ENCODE data around the gene TBC1D1.

TBC1D1 gene

GRCh38 chr4:38160487-38161207, 269.8 kb downstream of the TBC1D1 start:
- peak; percentile 79 for DNase-seq

- peak; percentile 18 for DNase-seq
These were observed 270.6 kb downstream of the TBC1D1 start for GRCh38 chr4:38161208-38162113.

- DNase-seq: no peak
These were observed 271.4 kb downstream of the TBC1D1 start for GRCh38 chr4:38162240-38162784.

DNA sequence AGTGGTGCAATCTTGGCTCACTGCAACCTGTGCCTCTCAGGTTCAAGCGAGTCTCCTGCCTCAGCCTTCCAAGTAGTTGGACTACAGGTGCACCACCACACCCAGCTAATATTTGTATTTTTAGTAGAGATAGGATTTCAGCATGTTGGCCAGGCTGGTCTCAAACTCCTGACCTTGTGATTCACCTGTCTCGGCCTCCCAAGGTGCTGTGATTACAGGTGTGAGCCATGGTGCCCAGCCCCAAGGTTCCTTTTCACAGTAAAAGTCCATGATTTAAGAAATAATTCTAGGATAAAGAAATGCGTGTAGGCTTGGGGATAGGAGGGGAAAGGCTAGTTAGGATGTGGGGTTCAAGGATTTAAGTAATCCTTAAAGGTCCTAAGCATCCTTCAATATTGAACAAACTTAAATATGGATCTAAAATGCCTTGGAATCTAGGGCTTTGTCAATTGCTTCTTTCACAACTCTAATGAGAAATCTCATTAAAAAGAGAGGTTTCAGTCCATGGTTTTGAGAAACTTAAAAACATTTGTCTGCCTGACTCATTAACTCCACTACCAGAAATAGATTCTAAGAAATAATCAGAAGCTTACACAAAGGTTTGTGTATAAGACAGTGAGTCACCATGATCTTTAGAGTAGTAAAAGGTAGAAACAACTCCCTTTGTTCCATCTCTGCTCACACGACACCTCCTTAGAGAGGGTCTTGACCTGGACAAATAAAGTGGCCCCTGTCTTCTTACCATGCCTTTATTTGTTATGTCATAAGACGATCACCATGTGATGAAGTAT, 272.5 kb downstream of the TBC1D1 start:
- DNase-seq: no peak

DNA sequence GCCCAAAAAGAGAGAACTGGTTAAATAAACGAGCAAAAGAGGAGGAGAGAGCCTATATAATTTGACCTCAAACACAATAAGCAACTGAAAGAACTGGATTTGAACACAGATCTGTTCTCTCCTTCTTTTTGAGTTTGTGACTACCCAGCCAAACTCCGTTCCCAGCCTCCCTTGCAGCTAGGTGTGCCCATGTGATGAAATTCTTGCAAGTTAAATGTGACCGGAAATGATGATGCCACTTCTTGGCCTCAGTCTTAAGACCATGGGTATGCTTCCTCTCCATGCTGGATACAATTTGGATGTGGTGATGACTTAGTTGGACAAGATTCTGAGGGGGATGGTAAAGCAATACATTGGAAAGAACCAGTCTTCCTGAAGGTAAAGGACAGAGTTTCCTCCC, 273.5 kb downstream of the TBC1D1 start:
- DNase-seq: no peak

GRCh38 chr4:38166082-38166481, 275.2 kb downstream of the TBC1D1 start:
- DNase-seq: no peak

DNA sequence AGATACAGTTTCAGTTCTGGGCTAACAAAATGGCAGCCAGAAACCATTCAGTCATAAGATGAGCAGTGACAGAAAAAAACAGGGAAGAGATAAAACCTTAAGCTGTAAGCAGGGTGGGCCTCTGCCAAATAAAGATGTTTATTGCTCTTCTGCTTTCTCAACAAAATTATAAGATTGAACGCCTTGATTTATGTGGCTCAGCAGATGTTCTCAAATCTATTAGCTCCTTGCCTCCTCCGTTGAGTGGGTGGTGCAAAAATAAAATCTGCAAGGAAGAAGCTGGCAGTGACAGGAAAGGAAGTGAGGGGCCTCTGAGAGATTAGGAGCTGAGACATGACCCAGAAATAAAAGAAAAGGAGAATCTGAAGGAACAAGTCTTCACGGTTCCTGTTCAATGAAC, 275.9 kb downstream of the TBC1D1 start:
- no peak for DNase-seq

DNA sequence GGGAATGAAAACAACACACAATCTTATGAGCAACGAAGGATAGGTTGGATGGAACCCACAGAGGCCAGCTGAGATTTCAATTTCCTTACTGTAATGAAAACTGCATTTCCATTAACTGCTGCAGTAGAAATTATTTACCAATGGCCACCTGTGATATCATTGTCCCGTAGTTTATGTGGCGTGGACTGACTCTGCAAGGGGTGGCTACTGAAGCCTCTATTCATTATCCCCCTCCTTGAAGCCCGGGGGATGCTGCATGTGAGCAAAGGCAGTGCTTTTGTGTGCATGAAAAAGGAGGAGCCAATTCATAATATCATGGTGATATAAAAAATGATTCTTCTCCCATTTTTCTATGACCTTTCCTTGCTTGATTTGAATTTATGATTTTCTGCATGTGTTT, 277.1 kb downstream of the TBC1D1 start:
- DNase-seq: no peak

DNA sequence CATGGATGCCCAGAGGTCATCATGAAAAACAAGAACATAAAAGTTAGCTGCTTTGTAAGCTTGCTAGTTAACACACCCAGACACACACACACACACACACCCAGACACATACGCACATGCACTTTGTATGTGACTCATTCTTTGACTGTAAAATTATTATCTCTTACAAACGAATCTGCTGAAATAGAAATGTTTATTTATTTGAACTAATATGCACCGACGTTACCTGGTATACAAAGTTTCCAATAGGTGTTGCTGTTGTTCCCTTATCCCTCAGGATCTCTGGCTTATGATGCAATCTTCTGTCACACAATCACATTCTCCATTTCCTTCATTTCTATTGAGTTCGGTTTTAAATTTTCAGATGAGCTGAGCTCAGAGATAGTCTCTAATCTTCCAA, 278.6 kb downstream of the TBC1D1 start:
- no peak for DNase-seq

GRCh38 chr4:38170338-38171169, 279.7 kb downstream of the TBC1D1 start:
- DNase-seq: no peak

DNA sequence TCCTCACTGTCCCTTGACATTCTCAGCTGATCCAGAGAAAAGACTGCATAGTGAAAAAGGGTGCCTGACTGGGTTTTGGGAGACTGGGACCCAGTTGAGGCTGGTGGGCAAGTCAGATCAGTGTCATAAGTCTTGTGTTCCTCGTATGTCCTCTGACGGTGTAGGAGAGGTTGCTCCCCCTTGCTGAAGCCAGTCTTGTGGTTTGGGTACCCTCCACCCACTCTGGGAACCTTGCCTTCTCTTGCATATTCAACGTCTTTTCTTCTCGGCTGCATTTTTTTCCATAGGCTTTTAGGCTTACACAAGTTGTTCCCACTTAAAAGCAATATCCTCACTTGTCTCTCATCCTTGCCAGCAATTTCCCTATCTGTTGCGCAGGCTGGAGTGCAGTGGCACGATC, 281.2 kb downstream of the TBC1D1 start:
- no peak for DNase-seq

- DNase-seq: no peak
These were observed 283.1 kb downstream of the TBC1D1 start for GRCh38 chr4:38173935-38174518.

GRCh38 chr4:38174801-38175200, 283.9 kb downstream of the TBC1D1 start:
- no peak for DNase-seq

DNA sequence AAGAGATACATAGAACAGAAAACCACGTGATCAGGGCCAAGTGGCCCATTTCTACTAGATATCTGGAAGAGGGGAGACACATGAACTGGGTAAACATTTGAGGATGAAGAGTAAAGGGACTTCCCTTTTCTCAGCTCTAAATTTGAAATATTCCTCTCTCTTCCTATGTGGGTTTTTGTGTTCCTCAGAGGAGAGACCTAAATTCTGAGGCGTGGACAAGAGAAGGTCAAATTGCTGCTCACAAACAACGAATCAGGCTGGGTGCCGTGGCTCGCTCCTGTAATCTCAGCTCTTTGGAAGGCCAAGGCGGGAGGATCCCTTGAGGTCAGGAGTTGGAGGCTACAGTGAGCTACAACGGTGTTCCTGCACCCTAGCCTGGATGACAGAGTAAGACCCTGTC, 285.3 kb downstream of the TBC1D1 start:
- no peak for DNase-seq

- peak; percentile 60 for DNase-seq
These were observed 286.2 kb downstream of the TBC1D1 start for GRCh38 chr4:38177035-38177546.

DNA sequence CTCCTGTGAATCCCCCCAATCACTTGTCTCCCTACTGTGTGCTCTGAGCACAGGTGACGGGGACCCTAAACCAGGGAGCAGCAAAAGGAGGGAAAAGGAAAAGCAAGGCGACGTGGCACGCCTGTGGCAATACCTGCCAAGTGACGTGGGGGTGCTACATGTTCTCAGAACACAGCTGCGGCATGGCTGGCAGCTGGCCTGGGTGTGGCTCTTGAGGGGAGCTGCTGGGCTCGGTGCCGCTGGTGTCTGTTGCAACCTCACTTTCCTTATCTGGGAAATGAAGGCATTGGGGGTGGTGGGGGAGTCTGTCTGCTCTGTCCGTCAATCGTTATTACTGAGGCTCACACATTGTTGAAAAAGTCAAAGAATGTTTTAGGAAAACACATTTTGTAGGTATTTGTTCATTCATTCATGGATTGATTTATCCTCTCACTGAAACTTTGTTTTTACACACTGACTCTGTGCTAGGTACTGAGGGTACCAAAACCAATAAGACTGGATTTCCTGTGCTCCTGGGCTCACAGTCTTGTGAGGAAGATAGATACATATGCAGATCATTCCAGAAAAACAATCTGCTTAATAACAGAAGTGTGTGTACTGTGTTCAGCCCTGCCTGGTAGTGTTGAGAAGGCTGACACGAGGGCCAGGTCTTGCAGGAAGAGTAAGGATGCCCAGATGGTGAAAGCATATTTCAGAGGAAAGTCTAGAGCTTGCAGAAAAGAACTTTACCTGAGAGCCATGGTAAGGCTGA, 286.9 kb downstream of the TBC1D1 start:
- DNase-seq: peak; percentile 52

- DNase-seq: no peak
These were observed 287.6 kb downstream of the TBC1D1 start for GRCh38 chr4:38178392-38178995.

DNA sequence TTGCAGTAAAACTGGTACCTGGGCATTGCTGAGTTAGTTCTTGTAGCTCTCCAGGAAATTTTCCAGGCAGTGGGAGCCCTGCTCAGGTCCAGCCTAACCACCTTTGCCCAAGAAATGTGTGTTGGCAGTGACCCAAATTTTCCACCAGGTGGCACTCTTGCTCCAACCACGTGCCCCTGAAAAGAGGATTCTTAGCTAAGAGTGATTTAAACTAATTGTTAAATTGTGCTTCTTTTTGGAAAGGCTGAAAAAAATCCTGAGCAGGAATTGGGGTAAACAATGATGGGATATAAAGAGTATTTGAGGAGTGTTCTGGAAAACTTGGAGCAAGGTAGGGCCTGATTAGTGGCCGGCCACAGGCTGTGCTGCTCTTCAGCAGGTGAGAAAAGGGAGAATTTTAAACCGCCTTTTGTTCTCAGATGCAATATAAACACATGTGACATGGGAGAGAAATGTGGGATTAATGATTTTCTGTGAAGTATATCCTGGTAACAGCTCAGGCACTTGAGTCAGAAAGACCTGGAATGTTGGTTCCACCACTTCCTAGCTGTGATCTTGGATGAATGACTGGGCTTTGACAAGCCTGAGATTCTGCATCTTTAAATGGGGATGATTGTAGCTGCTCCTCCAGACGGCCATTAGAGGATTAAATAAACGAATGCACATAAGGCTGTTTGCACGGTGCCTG, 288.9 kb downstream of the TBC1D1 start:
- DNase-seq: peak; percentile 77

GRCh38 chr4:38180456-38180855, 289.6 kb downstream of the TBC1D1 start:
- no peak for DNase-seq

DNA sequence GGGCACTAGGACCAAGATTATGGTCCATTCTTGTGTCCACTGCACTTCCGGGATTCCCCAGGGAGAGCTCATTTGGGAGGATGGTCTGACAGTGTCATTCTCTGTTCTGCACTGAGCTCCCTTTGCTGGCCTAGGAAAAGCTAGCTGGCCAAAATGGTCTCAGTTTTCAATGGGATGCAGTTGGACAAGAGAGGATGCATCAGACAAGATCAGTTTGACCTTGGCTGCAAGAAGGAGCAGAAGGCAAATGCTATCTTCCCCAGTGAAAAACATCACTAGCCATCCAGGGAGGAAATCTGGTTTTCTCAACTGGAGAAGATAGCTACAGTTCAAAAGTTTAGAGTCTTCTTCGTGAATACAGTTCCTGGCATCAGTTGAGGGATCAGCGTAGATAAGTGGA, 290.4 kb downstream of the TBC1D1 start:
- DNase-seq: no peak

Data from CD4-positive, alpha-beta T cell treated with Interleukin-12 subunit alpha and Interleukin-12 subunit beta, for 1 hour (primary cell).